ENCODE measurements around the gene CDHR2.

GRCh38 chr5:176612855-176613254 is 63.7 kb downstream of the CDHR2 start:
- no peak for TF ChIP-seq EZH2 (IDR thresholded peaks at IDR 0.05; ENCODE audit: insufficient read depth, poor library complexity, severe bottlenecking)
- no peak for TF ChIP-seq EZH2phosphoT487 (IDR thresholded peaks at IDR 0.05; ENCODE audit: insufficient read depth, low read depth)
